ENCODE measurements around the gene NPAS2. TPM values are rescaled to one million over a fixed set of nuclear protein-coding genes. Genes with fewer than 3 reads are reported as not detected.

NPAS2 gene
- total and polyA plus RNA-seq, 2 of the 8 experiments (the other 6 are each of a cell fraction or from before 2014, with no cell fraction given): 1.8 to 1.9 TPM

GRCh38 chr2:100782380-100782878, 37.5 kb upstream of the NPAS2 start:
- Histone ChIP-seq H4K20me1 (replicated peaks in 1 of 2; ENCODE audit: control insufficient read depth in 1 of 2, insufficient read depth in 2 of 2, low read length in 2 of 2) (no peaks in the 10 kb centered on the region), H4K8ac (ENCODE audit: extremely low read depth, insufficient read depth, low read length) (no peak overlapping the region), H3K14ac (ENCODE audit: insufficient read length) (no peak overlapping the region), H2BK12ac (ENCODE audit: low read depth, low read length) (peak overlapping the region; percentile 68; the same call in 1 of the 2 replicates), H3K4me2 (ENCODE audit: insufficient read depth in 1 of 2, low read depth in 2 of 2, low read length in 2 of 2) (no peak overlapping the region), H3K23ac (ENCODE audit: insufficient read length) (no peak overlapping the region), H3K56ac (replicated peaks; ENCODE audit: insufficient read length, low read depth, low read length) (no peak overlapping the region), H4K5ac (ENCODE audit: insufficient read length, low read depth, low read length) (no peak overlapping the region), H3K36me3 (ENCODE audit: control insufficient read depth in 2 of 4, insufficient read depth in 4 of 4, low read length in 3 of 4) (no peaks in the 10 kb centered on the region), H2AFZ (ENCODE audit: low read length) (peak overlapping the region; percentile 79), H2AK5ac (ENCODE audit: low read depth, low read length) (no peak overlapping the region), H3K4me1 (replicated peaks in 1 of 4; ENCODE audit: control insufficient read depth in 3 of 4, insufficient read depth in 4 of 4, low read length in 3 of 4) (peaks cover 2 to 7% (median 5%) of the 10 kb centered on the region in 4 experiments; a peak in 5 of 7 replicates), H3K79me1 (ENCODE audit: low read depth, low read length) (no peaks in the 10 kb centered on the region), H3K23me2 (ENCODE audit: low read depth, low read length) (no peaks in the 10 kb centered on the region), H2BK120ac (replicated peaks; ENCODE audit: low read depth, low read length) (no peak overlapping the region), H3K9me3 (ENCODE audit: insufficient read depth in 2 of 2, low read depth in 1 of 2, low read length in 1 of 2) (no peaks in the 10 kb centered on the region), H3K27ac (ENCODE audit: low read depth, low read length) (no peak overlapping the region), H2BK5ac (ENCODE audit: low read depth, low read length) (no peak overlapping the region), H3K27me3 (replicated peaks in 1 of 4; ENCODE audit: control insufficient read depth in 3 of 4, extremely low read depth in 1 of 4, insufficient read depth in 3 of 4, low read length in 3 of 4) (no peaks in the 10 kb centered on the region), H3K18ac (ENCODE audit: extremely low read depth, low read length) (no peak overlapping the region; the same call in none of the 2 replicates), H2BK15ac (ENCODE audit: low read length) (no peak overlapping the region), H4K91ac (replicated peaks; ENCODE audit: insufficient read length, low read length) (peak overlapping the region; percentile 18), H2BK20ac (ENCODE audit: low read length) (0 out of 2 replicates have a peak overlapping the region, but pooled peaks have one; percentile 61), H3K9ac (replicated peaks in 1 of 4; ENCODE audit: extremely low read depth in 1 of 4, low read depth in 3 of 4, low read length in 3 of 4) (no peak overlapping the region), H3K4ac (replicated peaks; ENCODE audit: insufficient read length, low read depth, low read length) (no peak overlapping the region), H3K79me2 (ENCODE audit: control insufficient read depth in 1 of 2, insufficient read depth in 2 of 2, low read length in 2 of 2) (no peaks in the 10 kb centered on the region), H3K4me3 (ENCODE audit: extremely low read depth in 1 of 4, insufficient read depth in 2 of 4, low read depth in 3 of 4, low read length in 4 of 4) (no peak overlapping the region)
- POLR2A ChIA-PET (ENCODE audit: partially characterized antibody): interaction anchor here (0.7 kb wide), 1 partner anchor 219 kb away, joined by 3 read pairs; the partner anchor contains the start of gene RPL31
- DNase-seq (ENCODE audit: low read depth in 1 of 2, low spot score in 2 of 2): peak in 1 of 2 experiments; percentile 49
- no peak for FAIRE-seq
- CTCF ChIA-PET (ENCODE audit: partially characterized antibody): interaction anchor here (0.8 kb wide), 1 partner anchor 88 kb away, joined by 3 read pairs; no protein-coding TSS in a partner anchor
- WGBS, 2 experiments (ENCODE audit: extremely low coverage in 1 of 2, insufficient coverage in 1 of 2, insufficient read length in 1 of 2, insufficient replicate concordance in 2 of 2, low coverage in 1 of 2, low lambda C conversion rate in 2 of 2, missing lambda C conversion rate in 1 of 2): 69% methylated on average over 6 of the region's 6 CpGs; no CpG with 5 or more reads in 1 of the 2 experiments
- TF ChIP-seq GABPA (IDR thresholded peaks at IDR 0.05; ENCODE audit: borderline replicate concordance, insufficient read depth, low read length) (no peak), NANOG (IDR thresholded peaks at IDR 0.05; ENCODE audit: insufficient read depth, low read depth, low read length, poor library complexity, severe bottlenecking) (no peak), TBP (IDR thresholded peaks at IDR 0.05; ENCODE audit: low read depth, low read length) (no peak), CBX5 (IDR thresholded peaks at IDR 0.05; ENCODE audit: low read depth, low read length) (no peak), ATF2 (IDR thresholded peaks at IDR 0.05; ENCODE audit: low read length) (no peak), RFX5 (IDR thresholded peaks at IDR 0.05; ENCODE audit: borderline replicate concordance, low read depth, low read length) (no peak), HDAC6 (IDR thresholded peaks at IDR 0.05; ENCODE audit: low read depth, low read length) (no peak), CBX8 (IDR thresholded peaks at IDR 0.05; ENCODE audit: borderline replicate concordance, low read depth, low read length) (no peak), BRCA1 (IDR thresholded peaks at IDR 0.05; ENCODE audit: low read depth, low read length) (no peak), SIX5 (IDR thresholded peaks at IDR 0.05; ENCODE audit: low read depth, low read length) (no peak)

Data from H1 (cell line).